OCI-LY3 (cell line): ENCODE results near the gene OXA1L.

Experiments
- EZH2phosphoT487 ChIP-seq: fragments of 200-600 bp; shearing (Covaris generic); IDR thresholded peaks from 2 replicates; pipeline ENCODE4 v1.6.1; 2018; ENCODE audit warnings: antibody characterized with exemption, mixed run types, low read depth
- TF ChIP-seq, protein P1 (sequence below): fragments of 200-600, 300-600 bp; sonication (generic); IDR thresholded peaks from 2 replicates; pipeline ENCODE4 v1.5.1; 2014; ENCODE audit warnings: antibody characterized with exemption, low read length, low read depth

DNA sequence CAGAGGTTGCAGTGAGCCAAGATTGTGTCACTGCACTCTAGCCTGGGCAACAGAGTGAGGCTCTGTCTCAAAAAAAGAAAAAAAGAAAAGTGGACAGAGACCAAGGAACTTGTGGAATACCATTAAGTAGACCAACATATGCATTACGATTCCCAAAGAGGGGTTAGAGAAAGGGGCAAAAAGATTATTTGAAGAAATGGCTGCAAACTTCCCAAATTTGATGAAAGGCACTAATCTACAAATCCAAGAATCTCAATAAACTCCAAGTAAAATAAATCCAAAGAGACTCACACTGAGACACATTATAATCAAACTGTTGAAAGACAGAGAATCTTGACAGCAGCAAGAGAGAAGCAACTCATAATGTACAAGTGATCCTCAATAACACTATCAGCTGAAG, 4.8 kb upstream of the OXA1L start:
- TF ChIP-seq, protein P1, sequence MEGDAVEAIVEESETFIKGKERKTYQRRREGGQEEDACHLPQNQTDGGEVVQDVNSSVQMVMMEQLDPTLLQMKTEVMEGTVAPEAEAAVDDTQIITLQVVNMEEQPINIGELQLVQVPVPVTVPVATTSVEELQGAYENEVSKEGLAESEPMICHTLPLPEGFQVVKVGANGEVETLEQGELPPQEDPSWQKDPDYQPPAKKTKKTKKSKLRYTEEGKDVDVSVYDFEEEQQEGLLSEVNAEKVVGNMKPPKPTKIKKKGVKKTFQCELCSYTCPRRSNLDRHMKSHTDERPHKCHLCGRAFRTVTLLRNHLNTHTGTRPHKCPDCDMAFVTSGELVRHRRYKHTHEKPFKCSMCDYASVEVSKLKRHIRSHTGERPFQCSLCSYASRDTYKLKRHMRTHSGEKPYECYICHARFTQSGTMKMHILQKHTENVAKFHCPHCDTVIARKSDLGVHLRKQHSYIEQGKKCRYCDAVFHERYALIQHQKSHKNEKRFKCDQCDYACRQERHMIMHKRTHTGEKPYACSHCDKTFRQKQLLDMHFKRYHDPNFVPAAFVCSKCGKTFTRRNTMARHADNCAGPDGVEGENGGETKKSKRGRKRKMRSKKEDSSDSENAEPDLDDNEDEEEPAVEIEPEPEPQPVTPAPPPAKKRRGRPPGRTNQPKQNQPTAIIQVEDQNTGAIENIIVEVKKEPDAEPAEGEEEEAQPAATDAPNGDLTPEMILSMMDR = no peak
- TF ChIP-seq EZH2phosphoT487 = no peak
